ENCODE measurements around the gene PPM1D.
"Not testable (repeated sequence)": the region's sequence is repeated elsewhere in the genome, so short reads cannot be mapped to it uniquely, and the experiment has no call there.

PPM1D gene

GRCh38 chr17:60599620-60600489, at the start of gene PPM1D:
Gene PPM1D (plus strand): TSS chr17:60600193. CDS start chr17:60600415, 222 bp downstream.
- peak; percentile 98 for DNase-seq

GRCh38 chr17:60552255-60552654, 47.7 kb upstream of the PPM1D start:
- DNase-seq: not testable (repeated sequence)

DNA sequence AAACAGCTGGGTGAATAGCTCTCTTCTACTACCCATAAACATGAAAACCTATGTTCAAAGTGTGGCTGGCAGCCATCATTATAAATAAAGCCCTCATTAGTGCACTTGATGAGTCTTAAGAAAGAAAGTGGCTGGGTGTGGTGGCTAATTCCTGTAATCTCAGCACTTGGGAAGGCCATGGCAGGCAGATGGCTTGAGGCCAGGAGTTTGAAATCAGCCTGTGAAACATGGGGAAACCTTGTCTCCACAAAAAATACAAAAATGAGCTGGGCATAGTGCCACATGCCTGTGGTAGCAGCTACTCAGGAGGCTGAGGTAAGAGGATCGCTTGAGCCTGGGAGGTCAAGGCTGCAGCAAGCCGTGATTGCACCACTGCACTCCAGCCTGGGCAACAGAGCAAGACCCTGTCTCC, 45.6 kb upstream of the PPM1D start:
- no peak for DNase-seq

- DNase-seq: no peak
These were observed 44.2 kb upstream of the PPM1D start for GRCh38 chr17:60555786-60556185.

DNA sequence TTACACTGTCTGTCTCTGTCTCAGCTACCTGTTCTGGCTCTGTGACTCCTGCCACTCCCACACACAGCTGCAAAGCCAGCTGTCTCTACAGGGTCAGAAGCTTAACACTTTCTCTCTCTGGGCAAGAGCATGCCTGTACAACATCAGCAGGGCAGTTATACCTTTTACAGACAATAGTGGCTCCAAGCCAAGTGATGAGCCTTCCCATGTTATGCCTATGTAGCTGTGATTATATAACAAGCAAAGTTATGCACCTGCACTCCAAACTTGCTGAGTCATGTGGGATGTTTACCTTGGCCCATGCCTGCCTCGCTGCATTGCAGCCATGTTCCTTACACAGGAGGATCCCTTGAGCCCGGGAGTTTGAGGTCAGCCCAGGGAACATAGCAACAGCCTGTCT, 42.2 kb upstream of the PPM1D start:
- DNase-seq: no peak

- DNase-seq: no peak
These were observed 40.4 kb upstream of the PPM1D start for GRCh38 chr17:60559659-60559994.

GRCh38 chr17:60559995-60560859, 39.8 kb upstream of the PPM1D start:
- no peak for DNase-seq

GRCh38 chr17:60560860-60561257, 39.1 kb upstream of the PPM1D start:
- no peak for DNase-seq

DNA sequence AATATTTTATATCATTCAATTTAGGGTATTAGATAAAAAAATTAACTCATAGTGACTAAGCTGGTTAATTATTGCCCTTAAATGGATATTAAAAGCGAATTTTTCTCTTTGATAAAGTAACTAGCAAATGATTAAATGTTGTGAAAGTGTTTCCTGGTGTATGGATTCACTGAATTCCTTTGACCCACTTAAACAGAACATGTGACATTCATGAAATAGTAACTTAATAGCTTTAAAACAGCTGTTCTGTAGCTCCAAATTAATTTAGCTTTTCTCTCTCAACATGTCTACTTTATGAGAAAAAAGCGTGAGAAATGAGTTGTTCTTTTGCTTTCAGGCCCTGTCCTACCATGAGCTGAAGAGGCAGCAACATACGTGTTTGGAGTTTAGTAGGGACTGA, 37.6 kb upstream of the PPM1D start:
- DNase-seq: no peak

GRCh38 chr17:60563743-60564142, 36.2 kb upstream of the PPM1D start:
- no peak for DNase-seq

DNA sequence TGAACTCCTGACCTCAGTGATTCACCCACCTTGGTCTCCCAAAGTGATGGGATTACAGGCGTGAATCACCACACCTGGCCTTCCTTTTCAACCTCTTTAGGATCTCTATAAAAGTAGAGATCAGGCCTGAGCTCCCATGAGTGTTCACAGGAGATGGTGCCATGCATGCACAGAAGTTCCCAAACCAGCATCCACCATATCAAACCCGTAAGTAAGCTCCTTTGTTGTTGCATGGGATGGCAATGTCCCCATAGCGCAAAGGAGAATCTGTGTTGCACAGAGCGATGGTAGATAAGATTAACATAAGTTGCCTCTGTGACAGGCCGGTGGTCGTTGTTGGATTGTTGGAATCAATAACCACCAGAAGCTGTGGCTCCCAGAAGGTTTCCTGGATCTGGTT, 34.8 kb upstream of the PPM1D start:
- DNase-seq: no peak

- DNase-seq: no peak
These were observed 26.5 kb upstream of the PPM1D start for GRCh38 chr17:60573236-60574051.

DNA sequence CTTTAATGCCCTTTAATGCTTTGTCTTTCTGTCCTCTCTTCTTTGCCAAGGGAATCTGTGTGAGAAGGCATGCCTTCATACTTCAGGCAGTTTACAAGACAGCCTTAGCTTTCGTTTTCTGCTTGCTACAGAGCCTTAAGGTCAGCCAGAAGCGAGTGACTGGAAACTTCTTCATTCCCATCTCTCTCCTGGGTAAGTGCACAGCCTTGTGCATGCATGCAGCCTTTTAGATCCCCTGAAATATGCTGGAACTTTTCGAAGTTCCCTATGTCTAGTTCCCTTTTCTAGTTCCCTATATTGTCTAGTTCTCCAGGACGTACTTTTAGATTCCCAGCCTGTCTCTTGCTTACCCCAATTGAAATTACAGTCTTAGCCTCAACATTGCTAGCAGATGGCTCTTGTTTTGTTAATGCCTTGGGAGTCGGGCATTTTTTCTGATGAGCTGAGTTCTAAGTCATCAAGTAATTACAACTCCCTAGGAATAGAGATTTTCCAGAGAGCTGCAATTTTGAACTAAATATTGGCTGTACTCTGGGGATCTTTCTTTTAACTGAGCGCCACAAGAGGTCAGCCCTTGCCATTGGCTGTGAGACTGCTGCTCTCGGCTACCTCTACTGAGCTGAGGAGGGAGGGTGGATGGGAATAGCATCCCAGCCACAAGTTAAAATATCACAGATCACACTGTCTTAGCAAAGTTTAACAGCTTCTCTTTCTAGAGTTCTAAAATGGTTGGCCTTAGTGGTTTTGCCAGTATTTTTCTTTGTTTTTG, 22.7 kb upstream of the PPM1D start:
- no peak for DNase-seq

DNA sequence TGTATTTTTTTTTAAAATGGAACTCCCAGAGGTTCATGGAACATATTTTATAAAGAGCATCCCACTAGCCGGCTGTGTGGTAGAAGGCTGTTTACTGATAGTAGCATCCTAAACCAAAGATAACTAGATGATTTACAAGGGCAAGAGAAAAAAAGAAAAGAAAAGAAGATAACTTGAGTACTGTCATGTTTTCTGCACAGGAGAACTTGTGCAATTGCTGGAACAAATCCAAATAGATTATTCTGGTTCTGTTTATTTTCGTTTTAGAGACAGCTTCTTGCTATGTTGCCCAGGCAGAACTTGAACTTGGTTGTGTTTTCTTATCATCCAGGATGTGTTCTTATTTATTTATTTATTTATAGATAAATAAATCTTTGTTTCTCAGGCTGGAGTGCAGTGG, 20.9 kb upstream of the PPM1D start:
- DNase-seq: no peak

DNA sequence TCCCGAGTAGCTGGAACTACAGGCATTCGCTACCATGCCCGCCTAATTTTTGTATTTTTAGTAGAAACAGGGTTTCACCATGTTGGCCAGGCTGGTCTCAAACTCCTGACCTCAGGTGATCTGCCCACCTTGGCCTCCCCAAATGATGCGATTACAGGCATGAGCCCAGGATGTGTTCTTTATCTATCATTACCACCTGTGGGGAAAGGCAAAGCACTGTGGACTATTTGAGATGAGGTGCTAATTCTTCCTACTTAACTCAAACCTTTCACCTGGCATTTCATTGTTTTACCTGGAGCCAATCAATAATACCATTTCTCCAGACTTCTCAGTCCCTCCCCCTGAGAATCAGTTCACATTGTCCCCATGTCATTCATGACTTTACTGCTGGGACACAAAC, 20.4 kb upstream of the PPM1D start:
- no peak for DNase-seq

DNA sequence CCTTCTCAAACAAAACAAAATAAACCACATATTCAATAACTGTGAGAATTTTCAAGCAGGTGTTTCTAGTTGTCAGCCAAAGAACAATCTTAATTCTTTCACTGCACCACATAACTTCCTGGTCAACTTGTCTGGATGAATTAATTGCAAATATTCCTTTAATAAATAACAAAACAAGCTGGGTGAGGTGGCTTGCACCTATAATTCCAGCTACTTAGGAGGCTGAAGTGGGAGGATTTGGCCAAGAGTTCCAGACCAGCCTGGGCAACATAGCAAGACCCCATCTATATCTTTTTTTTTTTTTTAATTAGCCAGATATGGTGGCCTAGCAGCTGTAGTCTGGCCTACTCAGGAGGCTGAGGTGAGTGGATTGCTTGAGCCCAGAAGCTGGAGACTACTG, 17.0 kb upstream of the PPM1D start:
- DNase-seq: no peak

GRCh38 chr17:60585887-60586286, 14.1 kb upstream of the PPM1D start:
- DNase-seq: no peak

DNA sequence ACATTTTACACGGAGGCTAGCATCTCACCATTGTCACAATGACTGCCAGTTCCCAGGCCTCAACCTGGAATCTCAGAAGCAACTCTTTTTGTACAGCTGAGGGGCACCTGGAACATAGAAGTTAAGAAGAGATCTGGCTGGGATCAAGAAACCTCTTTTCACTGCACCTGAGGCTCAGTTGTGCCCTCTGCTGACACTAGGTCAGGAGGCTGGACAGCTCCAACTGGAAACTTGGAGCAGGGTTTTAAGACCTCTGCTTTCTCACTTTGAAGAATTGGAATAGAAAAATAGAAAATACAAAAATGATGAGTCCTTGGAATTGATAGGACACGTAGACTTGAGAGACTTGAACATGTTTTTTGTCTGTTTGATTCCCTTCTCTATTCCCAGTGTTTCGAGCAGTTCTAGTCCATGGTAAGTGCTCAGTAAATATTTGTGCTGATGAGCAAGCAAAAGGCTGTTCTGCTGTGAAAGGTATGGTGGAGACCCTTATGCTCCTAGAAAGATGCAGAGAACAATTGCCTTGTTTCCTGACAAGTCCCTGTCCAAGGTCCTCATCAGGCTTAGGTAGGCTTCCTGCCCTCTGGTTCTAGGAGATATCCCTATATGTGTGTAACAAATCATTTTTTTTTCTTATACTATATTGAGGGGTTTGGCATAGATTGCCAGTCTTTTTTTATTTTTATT, 13.6 kb upstream of the PPM1D start:
- DNase-seq: no peak

DNA sequence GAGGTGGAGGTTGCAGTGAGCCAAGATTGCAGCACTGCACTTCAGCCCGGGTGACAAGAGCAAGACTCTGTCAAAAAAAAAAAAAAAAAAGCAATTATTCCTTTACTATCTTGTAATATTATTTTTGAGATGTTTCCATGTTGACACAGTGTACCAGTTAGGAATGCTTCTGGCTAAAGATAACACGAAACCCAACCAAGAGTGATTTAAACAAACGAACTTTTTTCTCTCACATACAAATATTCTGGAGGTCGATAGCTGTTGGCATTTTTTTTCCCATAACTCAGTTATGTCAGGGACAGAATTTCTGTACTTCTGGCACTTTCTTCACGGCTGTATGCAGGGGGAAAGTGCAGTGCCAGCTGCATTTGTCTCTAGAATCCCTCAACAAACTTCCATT, 9.9 kb upstream of the PPM1D start:
- no peak for DNase-seq

GRCh38 chr17:60592750-60593149, 7.2 kb upstream of the PPM1D start:
- DNase-seq: no peak

- peak; percentile 5 for DNase-seq
These were observed 6.5 kb upstream of the PPM1D start for GRCh38 chr17:60593441-60594036.

All from NCI-H1694 (cell line).